GM12878 (cell line): ENCODE measurements around the gene ADAMTS4. TPM values are rescaled to one million over a fixed set of nuclear protein-coding genes. Genes with fewer than 3 reads are reported as not detected.
A peak's percentile ranks its signal among the peaks of the same experiment; 100 is the strongest.

Source experiments
- ATAC-seq: fragments of 200-7000 bp; cut with Tn5 transposase; 3 replicates; pipeline ENCODE4 v1.9.1; 2020; ENCODE audit warnings: mild to moderate bottlenecking, moderate library complexity
- BruUV-seq: library from RNA; stranded (reverse); fragments of 400-500 nt; replicated peaks from 2 replicates; lab custom pipeline; 2021; lab: Mats Ljungman, UMichigan
- CTCF ChIA-PET: fragments of 300-600 bp; sonication (Branson Sonifier 250); formaldehyde crosslinking; extraction: SDS; loops from one replicate; lab custom pipeline; 2021; ENCODE audit warnings: inconsistent platforms; lab: Yijun Ruan, JAX
- POLR2A ChIA-PET: fragments of 350-600 bp; formaldehyde crosslinking; extraction: SDS; loops from one replicate; lab custom pipeline; 2021; ENCODE audit warnings: inconsistent platforms; lab: Charles Lee
- RAD21 ChIA-PET: fragments of 300-600 bp; sonication (Branson Sonifier 250); formaldehyde crosslinking; loops from one replicate; lab custom pipeline; 2023; ENCODE audit warnings: antibody characterized with exemption; ENCODE audit not compliant: unreplicated experiment; lab: Charles Lee
- SMC1A ChIA-PET: fragments of 300-600 bp; sonication (Branson Sonifier 250); formaldehyde crosslinking; loops from one replicate; lab custom pipeline; 2023; ENCODE audit not compliant: unreplicated experiment, uncharacterized antibody; lab: Charles Lee
- DNase-seq: peaks from one replicate; pipeline ENCODE4 v3.0.0-alpha.2; 2011; ENCODE audit warnings: low read depth, low spot score
- FAIRE-seq: peaks from 3 replicates; lab custom pipeline; 2011; peaks lifted over from hg19 to GRCh38; lab: Jason Lieb, UNC
- H2AFZ ChIP-seq: 2 replicates; pipeline ENCODE4 v1.6.0; 2011; ENCODE audit warnings: low read depth, low read length, control low read depth; ENCODE audit not compliant: control insufficient read depth
- H3K27ac ChIP-seq: 2 replicates; pipeline ENCODE4 v1.5.1; 2011; ENCODE audit warnings: control low read depth; ENCODE audit not compliant: control insufficient read depth, insufficient read depth
- H3K27me3 ChIP-seq, 2 experiments: replicated peaks in 1 of 2; 2 replicates each; pipeline versions ENCODE4 v1.6.0 to v1.6.1; 2011; ENCODE audit warnings: low read length in 1 of 2; ENCODE audit not compliant: control insufficient read depth in 2 of 2, insufficient read depth in 2 of 2
- H3K36me3 ChIP-seq, 2 experiments: 2 replicates each; pipeline ENCODE4 v1.5.1; 2011; ENCODE audit warnings: low read length in 1 of 2; ENCODE audit not compliant: control insufficient read depth in 2 of 2, insufficient read depth in 2 of 2
- H3K4me1 ChIP-seq: 2 replicates; pipeline ENCODE4 v1.6.1; 2011; ENCODE audit warnings: mild to moderate bottlenecking, low read length, moderate library complexity, mixed read lengths; ENCODE audit not compliant: control insufficient read depth, insufficient read depth
- H3K4me2 ChIP-seq: 2 replicates; pipeline ENCODE4 v1.6.0; 2011; ENCODE audit warnings: control low read depth; ENCODE audit not compliant: control insufficient read depth, insufficient read depth
- H3K4me3 ChIP-seq: fragments of 200-600 bp; sonication (generic); 2 replicates; pipeline ENCODE4 v1.5.1; 2016
- H3K79me2 ChIP-seq: 2 replicates; pipeline ENCODE4 v1.6.0; 2011; ENCODE audit warnings: low read length; ENCODE audit not compliant: control insufficient read depth, insufficient read depth
- H3K9ac ChIP-seq: 2 replicates; pipeline ENCODE4 v1.8.0; 2011; ENCODE audit warnings: low read length, control low read depth, mixed read lengths; ENCODE audit not compliant: control insufficient read depth, insufficient read depth
- H3K9me3 ChIP-seq: replicated peaks from 3 replicates; pipeline ENCODE4 v1.5.1; 2011; ENCODE audit warnings: mild to moderate bottlenecking, low read length; ENCODE audit not compliant: control insufficient read depth, insufficient read depth
- H4K20me1 ChIP-seq: 2 replicates; pipeline ENCODE4 v1.6.0; 2011; ENCODE audit not compliant: control insufficient read depth, insufficient read depth
- EGR1 ChIP-seq, 2 experiments: IDR thresholded peaks; 1 replicate in 1 of 2; 2 replicates in 1 of 2; pipeline ENCODE4 v1.6.1; 2011 to 2012; ENCODE audit warnings: low read depth in 2 of 2, low read length in 2 of 2, borderline replicate concordance in 1 of 2, mild to moderate bottlenecking in 1 of 2, moderate library complexity in 1 of 2
- GATAD2B ChIP-seq: fragments of 450-650 bp; conservative IDR thresholded peaks from 2 replicates; pipeline ENCODE4 v1.6.1; 2017; ENCODE audit warnings: low read depth, mild to moderate bottlenecking, moderate library complexity
- IKZF1 ChIP-seq: fragments of 450-650 bp; conservative IDR thresholded peaks from 2 replicates; pipeline ENCODE4 v1.6.1; 2017; ENCODE audit warnings: antibody characterized with exemption, mild to moderate bottlenecking
- PAX5 ChIP-seq: IDR thresholded peaks from 2 replicates; pipeline ENCODE4 v1.6.1; 2011; ENCODE audit warnings: low read depth, low read length, borderline replicate concordance
- WGBS: methylation state at CpG from one replicate; pipeline ENCODE4 v1.1.6; 2016; ENCODE audit warnings: low lambda C conversion rate; ENCODE audit not compliant: insufficient replicate concordance, insufficient coverage; ENCODE audit errors: missing lambda C conversion rate; 5-methylcytosine and 5-hydroxymethylcytosine counted together
- in situ Hi-C: fragments of 300-500 bp; cut with MboI; formaldehyde crosslinking; loops from 9 replicates; pipeline ENCODE4 v1.14.3; 2018; ENCODE audit warnings: mixed read lengths
- intact Hi-C: fragments of 100-400 bp; cut with micrococcal nuclease; formaldehyde crosslinking; loops from one replicate; pipeline ENCODE4 v1.14.2; 2022; ENCODE audit not compliant: unreplicated experiment
- polyA plus RNA-seq, 11 experiments: library from polyadenylated mRNA; depleted of rRNA in 4 of 11; unstranded in 6 of 11; stranded (reverse) in 5 of 11; fragments of >200 nt; fragmentation: Nextera tagmentation in 4 of 11; fragmentation: Illumina TruSeq in 1 of 11; extraction: Ambion mirVana in 4 of 11; extraction: Trizol in 1 of 11; gene quantifications; 1 replicate in 1 of 11; 2 replicates in 10 of 11; pipeline versions ENCODE4 v1.2.1 to v1.2.3, GENCODE V29; 2011 to 2016; ENCODE audit warnings: inconsistent platforms in 2 of 11, missing spikeins in 2 of 11, low read depth in 1 of 11
- total RNA-seq, 4 experiments: library from RNA; depleted of rRNA in 3 of 4; stranded (reverse); fragments of >200 nt in 3 of 4; fragmentation: Illumina TruSeq in 1 of 4; extraction: Trizol in 1 of 4; gene quantifications; 2 replicates each; pipeline versions ENCODE4 v1.2.1 to v1.2.3, GENCODE V29; 2013 to 2021

Gene ADAMTS4
- total and polyA plus RNA-seq, 10 of the 15 experiments (the other 5 are each of a cell fraction or from before 2014, with no cell fraction given): 0.01 to 0.13 (median 0.05) TPM; not detected in 2

- Histone ChIP-seq H3K27ac (peak overlapping the region; percentile 87), H3K9ac (peak overlapping the region; percentile 69), H3K27me3 (no peaks in the 10 kb centered on the region), H3K4me2 (peak overlapping the region; percentile 87), H2AFZ (no peak overlapping the region), H3K4me3 (peak overlapping the region; percentile 90), H3K4me1 (peaks cover 27% of the 10 kb centered on the region), H3K9me3 (no peaks in the 10 kb centered on the region), H3K79me2 (peaks cover 23% of the 10 kb centered on the region), H3K36me3 (peaks cover 7 to 30% of the 10 kb centered on the region in 2 experiments), H4K20me1 (no peaks in the 10 kb centered on the region)
- intact Hi-C loops (no loop called here), in situ Hi-C loops (no loop called here)
- ChIA-PET SMC1A (interaction anchor here (0.9 to 1.9 kb wide), 5 partner anchors 11 to 208 kb away, joined by 3 to 10 read pairs (median 4); partner anchors contain the start of genes PPOX and TOMM40L), POLR2A (interaction anchor here (0.6 to 1.9 kb wide), 4 partner anchors 10 to 546 kb away, joined by 7 to 14 read pairs (median 8); partner anchors contain the start of genes NDUFS2 and PPOX), CTCF (interaction anchor here (1.0 to 3.7 kb wide), 7 partner anchors 9 to 206 kb away, joined by 3 to 44 read pairs (median 7); partner anchors contain the start of genes PPOX and TOMM40L), RAD21 (interaction anchor here (0.8 to 2.9 kb wide), 3 partner anchors 11 to 49 kb away, joined by 3 to 21 read pairs (median 10); partner anchors contain the start of genes NDUFS2, PPOX and TOMM40L)
- 24% methylated on average over 16 of the region's 17 CpGs for WGBS
- DNase-seq: no peak
- no peak for FAIRE-seq
- TF ChIP-seq EGR1 (IDR thresholded peaks at IDR 0.05; ENCODE audit: borderline replicate concordance in 1 of 2, low read depth in 2 of 2, low read length in 2 of 2): 0 out of 3 replicates have a peak, but pooled peaks of 1 of the 2 experiments have one; percentile 1
- peak; percentile 98 for TF ChIP-seq PAX5
- TF ChIP-seq GATAD2B: no peak
- TF ChIP-seq IKZF1: 0 out of 2 replicates have a peak, but pooled peaks have one; percentile 4
- ATAC-seq: no peak; the same call in 2 of the 3 replicates
- BruUV-seq: TSS peak; percentile 58
Observed at GRCh38 chr1:161176468-161177111, 22.3 kb downstream of the ADAMTS4 start.
